Adrenal gland (tissue), 19 donors: ENCODE results near the gene SH3BP2. TPM values are rescaled to one million over a fixed set of nuclear protein-coding genes. Genes with fewer than 3 reads are reported as not detected.

Source experiments
- DNase-seq, 7 donors: peaks; one replicate each; pipeline ENCODE4 v3.0.0-alpha.2; 2019 to 2020
- H3K27ac ChIP-seq, 5 donors: fragments of 200-600 bp; sonication (generic) in 4 of 5; 1 replicate in 3 of 5; 2 replicates in 2 of 5; pipeline versions ENCODE4 v1.5.1 to v1.8.0; 2016 to 2020; ENCODE audit warnings: mild to moderate bottlenecking in 1 of 5
- H3K27me3 ChIP-seq: fragments of 200-600 bp; 2 replicates; pipeline ENCODE4 v1.8.0; 2021
- H3K36me3 ChIP-seq, 2 donors: fragments of 200-600 bp; replicated peaks in 1 of 2; 1 replicate in 1 of 2; 2 replicates in 1 of 2; pipeline versions ENCODE4 v1.5.1 to v1.8.0; 2018 to 2022
- H3K4me1 ChIP-seq, 2 donors: fragments of 200-600 bp; replicated peaks in 1 of 2; 1 replicate in 1 of 2; 2 replicates in 1 of 2; pipeline versions ENCODE4 v1.5.1 to v1.8.0; 2018 to 2021
- H3K4me3 ChIP-seq, 4 donors: fragments of 200-600 bp; sonication (generic) in 3 of 4; one replicate each; pipeline ENCODE4 v1.5.1; 2016 to 2018
- H3K9me3 ChIP-seq, 3 donors: fragments of 200-600 bp; sonication (generic) in 1 of 3; replicated peaks in 1 of 3; 1 replicate in 2 of 3; 2 replicates in 1 of 3; pipeline versions ENCODE4 v1.5.1 to v1.8.0; 2016 to 2021
- CTCF ChIP-seq, 6 experiments: fragments of 450-650 bp in 4 of 6; fragments of 200-600 bp in 2 of 6; sonication (generic) in 1 of 6; IDR thresholded peaks; 1 replicate in 5 of 6; 2 replicates in 1 of 6; pipeline versions ENCODE4 v1.5.1 to v1.8.0; 2016 to 2021; ENCODE audit warnings: antibody characterized with exemption in 6 of 6, mild to moderate bottlenecking in 2 of 6, moderate library complexity in 1 of 6
- POLR2A ChIP-seq, 2 donors: fragments of 450-650 bp; IDR thresholded peaks; one replicate each; pipeline ENCODE4 v1.6.1; 2017; ENCODE audit warnings: antibody characterized with exemption in 2 of 2, mild to moderate bottlenecking in 2 of 2, moderate library complexity in 1 of 2
- WGBS, 4 donors: extraction: QIAGEN DNeasy Blood & Tissue Kit in 2 of 4; methylation state at CpG; one replicate each; pipeline versions ENCODE4 v1.1.5 to v1.1.7; 2013 to 2017; 5-methylcytosine and 5-hydroxymethylcytosine counted together
- intact Hi-C, 2 donors: fragments of 100-400 bp; cut with DNase I; formaldehyde crosslinking; loops; one replicate each; pipeline versions ENCODE4 v1.14.1 to v1.15.0; 2022 to 2023
- long read RNA-seq, 10 donors: library from polyadenylated mRNA in 3 of 10; unstranded in 2 of 10; stranded (forward) in 1 of 10; transcript quantifications; one replicate each; pipeline ENCODE4 v2.0.0 and lab custom pipeline, GENCODE V29; 2021 to 2026
- polyA plus RNA-seq, 3 donors: library from polyadenylated mRNA; stranded (reverse); fragments of 200-250 nt in 2 of 3; fragments of 350-450 nt in 1 of 3; fragmentation: Illumina TruSeq in 1 of 3; extraction: RNeasy Lipid Tissue Mini Kit (QIAGEN cat#74804) in 1 of 3; gene quantifications; one replicate each; pipeline ENCODE4 v1.2.3, GENCODE V29; 2013 to 2014
- total RNA-seq, 9 donors: library from RNA; depleted of rRNA in 4 of 9; stranded (reverse); fragments of >200 nt in 4 of 9; fragments of 120-200 nt in 1 of 9; fragmentation: NEBNext Ultra II Directional in 1 of 9; extraction: Animal tissue kit (Norgen Biotek cat#: 25700) in 1 of 9; gene quantifications; one replicate each; pipeline versions ENCODE4 v1.1.0 to v1.2.4, GENCODE V29; 2013 to 2023
- donor health status: healthy with polysubstance abuse.
- donor health status: Bipolar disorder and iron deficiency.
- donor health status: DM: yes; HTN: yes; CAD: no.
- donor health status: DM: no; HTN: no; CAD: no.
- donor health status: DM: no; HTN: no; CAD: no.
- donor health status: DM: yes; HTN: yes; CAD: no.

SH3BP2 gene
- total RNA-seq (10 to 100 TPM; 10.8 to 81.2 (median 37.4) TPM), polyA plus RNA-seq (100 to 1,000 TPM in 1 of 3 donors, 10 to 100 TPM in 1, 1 to 10 TPM in 1; 7.7 to 160 (median 35.2) TPM)
- long read RNA-seq, donor 1, partial matches to known transcripts, result 0 of 4 reads
- long read RNA-seq, donor 1, other reads (novel, unspliced or antisense), result 0 of 4 reads
- long read RNA-seq, donor 2, partial matches to known transcripts, result 0 of 3 reads
- long read RNA-seq, donor 2, other reads (novel, unspliced or antisense), result 0 of 3 reads
- long read RNA-seq, donor 3, partial matches to known transcripts, result 0 of 1 reads
- long read RNA-seq, donor 3, other reads (novel, unspliced or antisense), result 0 of 1 reads
- long read RNA-seq, donor 4, partial matches to known transcripts, result 1 of 7 reads
- long read RNA-seq, donor 4, other reads (novel, unspliced or antisense), result 5 of 7 reads
- long read RNA-seq, donor 5, full-length matches to known transcripts, result 4 of 31 reads
- long read RNA-seq, donor 5, partial matches to known transcripts, result 11 of 31 reads
- long read RNA-seq, donor 5, other reads (novel, unspliced or antisense), result 16 of 31 reads
- long read RNA-seq, donor 6, partial matches to known transcripts, result 0 of 4 reads
- long read RNA-seq, donor 6, other reads (novel, unspliced or antisense), result 4 of 4 reads
- long read RNA-seq, donor 7, result 0 reads
- long read RNA-seq, donor 8, full-length matches to known transcripts, result 3 of 3 reads
- long read RNA-seq, donor 8, partial matches to known transcripts, result 0 of 3 reads
- long read RNA-seq, donor 8, other reads (novel, unspliced or antisense), result 0 of 3 reads
- long read RNA-seq, donor 9, transcript SH3BP2-223 (4 exons, 615 nt), result major isoform, 5 of 8 reads
- long read RNA-seq, donor 9, partial matches to known transcripts, result 0 of 8 reads
- long read RNA-seq, donor 9, other reads (novel, unspliced or antisense), result 0 of 8 reads
- long read RNA-seq, donor 10, partial matches to known transcripts, result 0 of 2 reads
- long read RNA-seq, donor 10, other reads (novel, unspliced or antisense), result 0 of 2 reads

GRCh38 chr4:2792711-2793585 lies at the start of gene SH3BP2:
TSS of gene SH3BP2 (plus strand) at chr4:2793085. CDS start at chr4:2820618, 27,533 bp downstream.
- H3K4me3 ChIP-seq, result peak within 1 kb of the TSS; percentile 10 to 83 (median 28)
- intact Hi-C loops, result no loop called here
- H3K36me3 ChIP-seq, result no peaks in the 10 kb centered on the region
- H3K27ac ChIP-seq, result peak within 1 kb of the TSS; percentile 57 to 92 (median 86)
- DNase-seq, result peak; percentile 72 to 86 (median 80)
- H3K9me3 ChIP-seq, result no peaks in the 10 kb centered on the region
- no peaks in the 10 kb centered on the region for H3K27me3 ChIP-seq
- H3K4me1 ChIP-seq, result peaks cover 14 to 69% of the 10 kb centered on the region in 2 donors
- TF ChIP-seq CTCF (IDR thresholded peaks at IDR 0.05) (peak in 1 of 6 experiments; percentile 18), POLR2A (IDR thresholded peaks at IDR 0.05) (peak in 1 of 2 donors; percentile 39)
- whole genome bisulfite sequencing, 4 donors, result 7 to 93% (median 22%) methylated on average over 3 to 104 of the region's 104 CpGs

- 93 to 96% (median 95%) methylated on average over 20 to 21 of the region's 21 CpGs for WGBS, 4 donors
- no peaks in the 10 kb centered on the region for H3K9me3 ChIP-seq
- peaks cover 12 to 16% of the 10 kb centered on the region in 2 donors for H3K4me1 ChIP-seq
- no peaks in the 10 kb centered on the region for H3K27me3 ChIP-seq
- H3K36me3 ChIP-seq, result peaks cover 0 to 48% of the 10 kb centered on the region in 2 donors
- TF ChIP-seq CTCF (IDR thresholded peaks at IDR 0.05) (no peak), POLR2A (IDR thresholded peaks at IDR 0.05) (no peak)
- no peak overlapping the region for H3K4me3 ChIP-seq
- no peak overlapping the region for H3K27ac ChIP-seq
- peak in 1 of 7 donors; percentile 13 for DNase-seq
- intact Hi-C loops, result no loop called here
These were observed 49.1 kb upstream of the SH3BP2 start for GRCh38 chr4:2743518-2744445.

GRCh38 chr4:2744576-2745270 lies 48.2 kb upstream of the SH3BP2 start:
- peak in 1 of 7 donors; percentile 16 for DNase-seq
- Histone ChIP-seq H3K27ac (no peak overlapping the region), H3K4me1 (peaks cover 12 to 16% of the 10 kb centered on the region in 2 donors), H3K9me3 (no peaks in the 10 kb centered on the region), H3K4me3 (no peak overlapping the region), H3K27me3 (no peaks in the 10 kb centered on the region), H3K36me3 (peaks cover 0 to 48% of the 10 kb centered on the region in 2 donors)
- intact Hi-C loops, result no loop called here
- TF ChIP-seq CTCF (IDR thresholded peaks at IDR 0.05) (no peak), POLR2A (IDR thresholded peaks at IDR 0.05) (no peak)
- WGBS, 4 donors, result 93 to 96% (median 93%) methylated on average over 23 to 28 of the region's 28 CpGs
